Measurements from ENCODE around the gene ATP8B3.

Gene ATP8B3

DNA sequence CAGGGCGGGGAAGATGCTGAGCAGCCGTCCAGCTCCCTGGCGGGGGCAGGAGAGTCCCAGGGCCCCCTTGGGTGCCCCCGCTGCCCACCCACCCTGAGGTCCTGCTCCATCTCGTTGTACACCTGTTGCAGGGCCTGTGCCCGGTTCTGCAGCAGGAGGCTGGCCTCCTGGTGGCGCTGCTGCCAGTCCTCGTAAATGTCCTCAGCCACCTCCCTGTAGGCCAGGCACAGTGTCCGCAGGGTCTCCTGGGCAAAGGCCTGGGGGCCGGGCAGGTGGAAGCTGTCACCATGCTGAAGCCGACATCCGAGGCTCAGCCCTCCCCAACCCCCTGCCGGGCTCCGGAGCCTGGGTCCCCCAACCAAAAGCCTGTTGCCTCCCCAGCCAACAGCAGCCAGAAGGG, 20.2 kb downstream of the ATP8B3 start:
- no peak for DNase-seq

DNA sequence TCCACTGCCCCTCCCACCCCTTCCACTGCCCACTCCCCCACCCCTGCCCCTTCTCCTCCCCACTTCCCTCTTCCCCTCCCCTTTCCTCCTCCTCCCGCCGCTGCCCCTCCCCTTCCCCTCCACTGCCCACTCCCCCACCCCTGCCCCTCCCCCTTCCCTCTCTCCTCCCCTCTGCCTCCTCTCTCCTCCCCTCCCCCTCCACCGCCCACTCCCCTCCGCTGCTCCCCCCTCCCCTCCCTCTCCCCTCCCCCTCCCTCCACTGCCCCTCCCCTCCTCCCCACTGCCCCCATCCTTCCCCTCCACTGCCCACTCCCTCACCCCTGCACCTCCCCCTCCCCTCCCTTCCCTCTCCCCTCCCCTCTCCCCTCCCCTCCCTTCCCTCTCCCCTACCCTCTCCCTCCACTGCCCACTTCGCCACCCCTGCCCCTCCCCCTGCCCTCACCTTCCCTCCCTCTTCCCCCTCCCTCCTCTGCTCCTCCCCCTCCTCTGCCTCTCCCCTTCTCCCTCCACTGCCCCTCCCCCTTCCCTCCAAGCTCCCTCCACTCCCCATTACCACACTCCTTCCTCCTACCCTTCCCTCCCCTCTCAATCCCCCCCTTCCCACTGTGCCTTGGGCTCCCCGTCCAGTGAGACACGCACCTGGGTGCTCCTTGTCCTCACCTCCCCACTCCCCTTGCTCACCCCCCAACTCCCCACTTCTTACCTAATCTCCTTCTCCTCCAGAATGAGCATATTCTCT, 21.9 kb downstream of the ATP8B3 start:
- DNase-seq = no peak

DNA sequence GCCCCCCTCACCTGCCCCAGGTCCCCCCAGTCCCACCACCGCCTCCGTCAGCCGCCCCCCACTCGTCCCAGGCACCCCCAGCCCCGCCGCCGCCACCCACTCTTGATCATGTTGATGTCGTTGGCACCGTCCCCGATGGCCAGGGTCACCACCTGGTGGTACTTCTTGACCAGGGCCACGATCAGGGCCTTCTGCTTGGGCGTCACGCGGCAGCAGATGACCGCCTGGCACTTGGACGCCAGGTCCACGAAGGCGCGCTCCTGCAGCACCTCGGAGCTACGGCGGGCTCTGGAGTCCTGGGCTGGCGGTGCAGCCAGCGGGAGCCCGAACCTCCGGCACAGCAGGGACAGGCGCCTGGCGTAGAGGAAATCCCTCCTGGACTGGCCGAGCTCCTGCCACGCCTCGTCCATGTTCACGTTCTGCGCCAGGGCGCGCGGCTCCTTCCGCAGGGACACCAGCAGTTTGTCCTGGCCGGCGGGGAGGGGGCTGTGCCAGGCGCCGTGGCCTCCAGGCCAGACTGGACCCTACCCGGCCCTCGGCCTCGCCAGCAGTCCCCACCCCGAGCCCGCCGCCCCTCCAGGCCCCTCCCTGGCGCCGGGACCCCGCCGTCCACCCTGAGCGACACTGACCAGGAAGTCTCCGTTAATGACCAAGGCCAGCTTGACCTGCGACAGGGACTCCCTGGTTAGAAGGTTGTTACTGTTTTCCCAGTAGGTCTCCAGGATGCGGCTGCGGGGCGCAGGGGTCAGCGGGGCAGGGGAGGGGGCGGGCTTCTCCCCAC, 22.6 kb downstream of the ATP8B3 start:
- DNase-seq = no peak

DNA sequence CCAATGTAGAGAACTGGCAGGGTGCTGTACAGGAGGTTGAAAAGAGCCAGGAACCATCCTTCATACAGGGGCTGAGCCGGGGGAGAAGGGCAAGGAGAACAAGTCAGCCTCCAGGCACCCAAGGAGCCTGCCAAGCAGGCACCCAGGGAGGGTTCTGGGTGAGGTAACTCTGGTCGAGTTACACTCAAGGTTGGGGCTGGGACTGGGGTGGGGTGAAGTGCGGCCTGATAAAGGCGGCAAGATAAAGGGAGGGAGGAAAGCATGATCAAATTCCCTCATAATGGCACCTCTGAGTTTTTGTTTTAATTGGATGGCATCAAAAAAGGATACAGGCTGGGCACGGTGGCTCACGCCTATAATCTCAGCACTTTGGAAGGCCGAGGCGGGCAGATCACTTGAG, 25.0 kb downstream of the ATP8B3 start:
- DNase-seq = no peak

DNA sequence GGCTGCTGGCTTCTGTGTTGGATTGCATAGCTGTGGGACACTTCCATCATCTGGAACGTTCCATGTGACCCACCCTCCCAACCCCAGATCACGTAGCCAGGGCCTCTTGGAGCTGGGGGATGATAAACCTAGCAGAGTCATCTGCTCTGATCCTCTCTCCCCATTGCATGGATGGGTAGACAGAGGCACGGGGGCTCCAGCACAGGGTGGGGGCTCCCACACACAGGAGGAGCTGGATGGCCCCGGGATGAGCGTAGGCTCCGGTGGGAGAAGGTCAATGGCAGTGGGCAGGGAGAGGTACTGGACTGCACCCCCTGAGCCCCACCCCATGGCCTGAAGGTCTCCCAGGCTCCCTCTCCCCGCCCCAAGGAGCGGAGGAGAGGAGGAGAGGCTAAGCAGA, 25.4 kb downstream of the ATP8B3 start:
- DNase-seq = no peak

DNA sequence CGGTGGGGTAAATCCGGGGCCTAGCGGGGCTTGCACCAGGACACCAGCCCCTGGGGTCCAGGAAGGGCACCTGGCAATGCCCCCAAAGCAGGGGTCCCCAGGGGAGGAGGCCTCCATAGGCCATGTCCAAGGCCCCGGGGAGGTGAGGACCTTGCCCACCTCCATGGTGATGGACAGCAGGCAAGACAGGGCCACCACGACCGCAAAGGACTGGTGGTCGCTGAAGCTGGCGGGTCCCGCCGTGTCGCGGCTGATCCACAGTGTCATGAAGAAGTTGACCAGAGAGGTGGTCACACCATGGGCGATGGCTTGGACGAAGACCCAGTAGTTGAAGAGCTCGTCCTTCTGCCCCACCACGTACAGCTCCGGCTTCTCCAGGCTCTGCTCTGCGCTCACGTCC, 26.8 kb downstream of the ATP8B3 start:
- DNase-seq = no peak

DNA sequence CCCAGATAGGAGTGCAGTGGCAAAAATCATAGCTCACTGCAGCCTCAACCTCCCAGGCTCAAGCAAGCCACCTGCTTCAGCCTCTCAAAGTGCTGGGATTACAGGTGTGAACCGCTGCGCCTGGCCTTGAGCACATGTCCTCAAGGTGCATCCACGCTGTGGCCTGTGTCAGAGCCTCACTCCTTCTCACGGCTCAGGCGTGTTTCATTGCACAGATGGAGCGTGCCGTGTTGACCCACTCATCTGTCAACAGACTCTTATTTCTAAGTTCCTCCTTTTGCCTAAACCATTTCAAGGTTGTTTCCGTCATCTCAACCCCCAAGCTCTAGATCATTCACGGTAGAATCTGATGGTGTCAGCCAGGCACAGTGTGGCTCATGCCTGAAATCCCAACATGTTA, 28.2 kb downstream of the ATP8B3 start:
- DNase-seq = no peak

DNA sequence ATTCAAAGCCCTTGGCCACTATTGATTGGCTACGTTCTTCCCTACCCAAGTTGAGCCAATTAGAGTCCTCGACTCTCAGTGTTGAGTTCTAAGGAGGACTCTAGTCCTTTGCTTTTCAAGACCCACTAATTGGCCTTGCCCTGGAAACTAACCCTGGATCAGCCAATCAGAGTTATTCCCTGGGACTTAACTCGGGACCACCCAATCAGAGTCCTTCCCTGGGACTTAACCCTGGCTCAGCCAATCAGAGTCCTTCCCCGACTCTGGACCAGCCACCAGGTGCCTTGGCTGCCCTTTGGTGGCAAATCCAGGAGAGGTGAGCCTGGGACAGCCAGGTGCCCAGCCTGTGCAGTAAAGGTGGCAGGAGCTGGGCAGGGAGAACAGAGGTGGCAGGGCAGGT, 28.7 kb downstream of the ATP8B3 start:
- DNase-seq = no peak

DNA sequence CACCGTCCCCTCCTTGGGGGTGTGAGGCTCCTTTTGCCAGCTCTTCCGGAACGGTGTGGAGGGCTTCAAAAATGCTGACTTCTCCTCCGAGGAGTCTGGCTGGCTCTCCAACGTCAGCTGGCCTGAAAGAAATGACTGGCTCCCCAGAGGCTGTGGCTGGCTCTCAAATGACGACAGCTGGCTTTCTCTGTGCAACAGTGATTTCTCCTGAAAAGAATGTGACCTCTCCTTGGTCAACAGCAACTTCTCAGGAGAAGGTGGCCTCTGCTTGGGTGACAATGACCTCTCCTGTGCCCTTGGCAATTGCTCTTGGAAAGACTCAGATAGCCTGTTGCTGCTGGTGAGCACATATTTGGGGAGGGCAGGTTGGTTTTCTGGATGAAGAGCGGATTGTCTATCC, 29.6 kb downstream of the ATP8B3 start:
- DNase-seq = no peak

DNA sequence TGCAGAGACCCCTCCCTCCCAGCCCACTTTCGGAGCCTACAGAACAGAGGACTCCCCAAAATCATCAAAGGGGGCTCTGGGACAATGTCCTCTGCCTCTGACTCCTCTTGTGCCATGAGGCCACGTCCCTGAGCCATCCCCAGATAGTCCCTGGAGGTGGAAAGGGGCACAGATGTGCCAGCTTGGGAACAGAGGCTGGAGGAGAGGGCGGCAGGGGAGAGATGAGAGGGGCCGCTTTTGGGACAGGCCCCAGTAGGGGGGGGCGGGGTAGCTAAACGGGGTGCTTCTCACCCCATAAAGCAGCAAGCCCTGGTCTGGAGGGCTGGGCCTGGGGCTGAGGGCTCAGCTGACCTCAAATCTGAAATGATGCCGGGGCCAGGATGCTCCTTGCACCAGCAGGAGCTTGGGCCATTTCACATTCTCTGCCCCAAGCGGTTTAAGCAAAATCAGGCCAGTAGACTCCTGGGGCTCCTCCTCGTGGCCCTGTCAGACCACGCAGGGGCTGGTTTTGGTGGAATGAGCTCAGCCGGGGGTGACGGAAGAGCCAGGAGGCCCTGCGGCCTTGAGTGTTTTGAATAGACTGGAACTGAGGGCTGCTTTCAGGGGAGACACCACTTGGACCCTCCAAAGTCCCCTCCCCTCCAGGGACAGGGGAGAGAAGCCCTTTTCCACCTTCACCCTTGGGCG, 31.7 kb downstream of the ATP8B3 start:
- no peak for DNase-seq

DNA sequence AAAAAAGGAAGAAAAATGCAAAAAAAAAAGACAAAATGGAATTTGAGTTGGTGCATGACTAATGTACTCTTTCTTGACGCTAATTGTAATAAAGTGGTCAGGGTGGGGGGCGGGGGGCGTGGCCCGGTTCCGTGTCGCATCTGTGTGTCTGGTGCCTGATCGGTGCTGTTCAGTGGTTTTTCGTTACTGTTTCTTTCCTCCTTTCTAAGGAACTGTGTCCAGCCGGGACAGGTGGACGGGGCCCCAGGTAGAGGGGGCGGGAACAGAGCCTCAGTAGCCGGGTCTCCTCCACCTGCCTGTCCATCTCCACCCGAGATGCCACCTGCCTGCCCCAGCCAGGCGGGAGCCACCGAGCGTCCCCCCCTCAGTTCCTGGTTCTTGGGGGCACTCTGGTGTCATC, 32.5 kb downstream of the ATP8B3 start:
- no peak for DNase-seq

DNA sequence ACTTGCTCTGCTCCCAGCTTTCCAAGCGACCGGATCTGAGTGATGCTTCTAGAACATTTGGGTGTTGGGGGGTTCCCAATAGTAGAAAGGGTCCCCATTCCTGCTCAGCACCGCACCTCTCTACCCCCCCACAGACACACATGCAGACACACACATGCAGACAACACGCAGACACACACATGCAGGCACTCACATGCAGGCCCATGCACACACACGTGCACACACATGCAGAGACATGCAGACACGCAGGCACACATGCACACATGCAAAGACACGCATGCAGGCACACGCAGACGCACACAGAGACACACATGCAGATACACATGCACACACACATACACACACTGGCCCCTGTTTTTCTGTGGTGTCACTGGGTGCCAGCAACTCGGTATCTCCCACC, 34.9 kb downstream of the ATP8B3 start:
- no peak for DNase-seq

DNA sequence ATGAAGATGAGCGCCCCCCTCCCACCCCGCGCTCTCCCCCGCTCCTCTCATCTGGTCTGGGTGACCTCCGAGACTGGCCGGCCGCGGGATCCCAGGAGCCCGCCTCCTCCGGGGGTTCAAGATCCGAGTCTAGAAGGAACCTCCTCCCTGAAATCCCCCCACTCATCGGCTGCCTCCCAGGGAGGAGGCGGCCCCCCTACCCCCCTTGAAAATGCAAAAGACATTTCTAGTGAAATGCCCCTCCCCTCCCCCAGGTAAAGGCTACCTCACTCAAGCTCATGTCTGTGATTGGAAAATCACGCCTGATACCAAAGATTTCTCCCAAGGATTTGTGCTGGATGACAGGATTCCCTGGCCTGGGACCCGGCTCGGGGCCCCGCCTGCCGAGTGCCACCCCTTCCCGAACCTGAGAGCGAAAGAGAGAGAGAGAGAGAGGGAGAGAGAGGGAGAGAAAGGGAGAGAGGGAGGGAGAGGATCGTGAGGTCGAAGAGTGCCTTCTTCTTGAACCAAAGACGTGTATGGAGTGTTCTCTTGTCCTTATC, 35.4 kb downstream of the ATP8B3 start:
- DNase-seq = no peak

DNA sequence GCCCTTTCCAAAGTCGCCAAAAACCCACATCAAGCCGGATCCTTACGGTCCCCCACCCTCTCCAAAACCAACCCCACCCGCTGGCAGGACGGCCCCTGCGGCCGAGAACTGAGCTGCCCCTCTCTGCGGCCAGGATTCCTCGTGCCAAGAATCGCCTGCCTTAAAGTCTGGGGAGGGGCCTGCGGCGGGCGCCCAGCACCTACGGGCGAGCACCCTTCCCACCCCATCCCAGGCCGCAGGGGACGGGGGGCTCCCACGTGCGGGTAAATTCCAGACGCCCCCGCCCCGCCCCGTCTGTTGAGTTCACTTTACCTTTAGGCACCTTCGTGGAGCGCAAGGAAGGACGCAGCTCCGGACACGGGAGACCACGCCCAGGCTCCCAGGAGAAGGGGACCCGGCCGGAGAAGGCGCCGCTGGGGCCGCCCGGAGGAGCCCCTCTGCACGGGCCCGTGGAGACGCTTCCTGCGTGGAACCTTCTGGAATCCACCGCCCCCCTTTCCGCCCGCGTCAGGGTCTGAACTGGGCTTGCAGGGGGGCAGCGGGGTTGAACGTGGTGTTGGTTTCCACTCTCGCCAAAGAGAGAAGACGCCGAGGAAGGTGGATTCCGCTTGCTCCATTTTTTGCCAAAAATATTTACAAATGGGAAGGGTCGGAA, 36.0 kb downstream of the ATP8B3 start:
- no peak for DNase-seq

DNA sequence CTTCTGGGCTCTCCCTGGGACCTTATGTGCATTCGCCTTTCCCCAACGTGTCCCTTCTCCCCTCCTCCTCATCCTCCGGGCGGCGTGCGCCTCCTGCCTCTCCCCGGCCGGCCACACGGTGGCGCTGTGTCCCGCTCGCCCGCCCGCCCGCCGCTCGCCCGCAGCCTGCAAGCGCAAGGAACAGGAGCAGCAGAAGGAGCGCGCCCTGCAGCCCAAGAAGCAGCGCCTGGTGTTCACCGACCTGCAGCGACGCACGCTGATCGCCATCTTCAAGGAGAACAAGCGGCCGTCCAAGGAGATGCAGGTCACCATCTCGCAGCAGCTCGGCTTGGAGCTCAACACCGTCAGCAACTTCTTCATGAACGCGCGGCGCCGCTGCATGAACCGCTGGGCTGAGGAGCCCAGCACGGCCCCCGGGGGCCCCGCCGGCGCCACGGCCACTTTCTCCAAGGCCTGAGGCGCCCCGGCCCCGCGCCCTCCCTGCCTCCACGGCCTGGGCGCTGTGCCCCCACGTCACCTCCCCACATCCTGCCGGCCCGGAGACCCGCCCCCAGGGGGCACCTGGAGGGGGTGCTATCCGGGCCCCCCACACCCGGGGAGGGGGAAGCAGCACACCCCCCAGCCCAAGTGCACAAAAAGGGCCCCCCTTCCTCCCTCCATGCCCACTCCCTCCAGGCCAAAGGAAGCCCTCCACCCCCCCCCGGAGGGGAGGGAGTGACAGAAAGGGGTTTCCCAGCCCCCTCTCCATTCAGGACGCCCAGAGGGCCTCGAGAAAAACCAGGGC, 36.9 kb downstream of the ATP8B3 start:
- no peak for DNase-seq

DNA sequence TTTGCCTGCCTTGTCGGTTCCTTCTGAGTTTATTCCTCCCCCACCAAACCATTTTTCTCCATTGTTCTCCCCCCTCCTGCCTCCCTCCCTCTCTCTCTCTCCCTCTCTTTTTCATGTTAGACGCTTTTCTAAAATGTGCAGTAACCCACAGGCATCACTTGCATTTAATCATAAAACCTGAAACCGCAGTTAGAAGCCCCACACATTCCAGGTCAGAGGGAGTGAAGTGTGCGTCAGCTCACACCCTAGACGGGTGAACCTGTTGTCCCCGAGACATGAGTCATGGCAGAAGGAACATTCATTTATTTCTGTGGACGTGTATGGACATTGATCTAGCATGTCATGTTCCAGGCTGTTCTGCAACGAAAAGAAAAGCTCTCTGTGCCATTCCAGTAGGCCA, 38.9 kb downstream of the ATP8B3 start:
- no peak for DNase-seq

DNA sequence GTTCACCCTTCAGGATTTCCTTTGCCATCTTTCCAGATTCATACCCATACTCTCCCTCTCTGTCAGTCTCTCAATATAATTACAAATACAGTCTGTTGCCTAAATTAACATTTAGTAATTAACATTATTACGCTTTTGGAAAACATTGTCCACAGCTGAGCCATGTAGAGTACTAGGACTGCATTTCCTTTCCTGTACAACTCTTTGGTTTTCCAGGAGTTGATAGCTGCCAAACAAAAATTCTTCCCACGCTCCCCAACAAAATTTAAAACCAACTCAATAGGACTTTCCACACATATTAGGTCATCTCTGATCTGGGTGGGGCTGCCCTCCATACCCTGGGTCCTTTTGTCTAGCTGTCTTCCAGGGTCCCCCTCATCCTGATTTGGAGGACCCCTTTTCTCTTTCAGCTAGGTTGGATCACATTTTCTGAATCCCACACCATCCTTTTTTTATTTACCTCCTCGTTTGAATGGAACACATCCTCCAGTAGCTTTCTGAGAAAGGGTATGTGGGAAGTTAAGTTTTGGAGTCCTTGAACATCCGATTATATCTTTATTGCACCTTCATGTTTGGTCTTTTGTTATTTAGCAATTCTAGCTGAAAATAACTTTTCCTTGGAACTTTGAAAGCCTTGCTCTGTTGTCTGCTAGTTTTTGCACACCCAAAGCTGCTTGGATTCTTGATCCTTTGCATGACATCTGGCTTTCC, 41.1 kb downstream of the ATP8B3 start:
- no peak for DNase-seq

DNA sequence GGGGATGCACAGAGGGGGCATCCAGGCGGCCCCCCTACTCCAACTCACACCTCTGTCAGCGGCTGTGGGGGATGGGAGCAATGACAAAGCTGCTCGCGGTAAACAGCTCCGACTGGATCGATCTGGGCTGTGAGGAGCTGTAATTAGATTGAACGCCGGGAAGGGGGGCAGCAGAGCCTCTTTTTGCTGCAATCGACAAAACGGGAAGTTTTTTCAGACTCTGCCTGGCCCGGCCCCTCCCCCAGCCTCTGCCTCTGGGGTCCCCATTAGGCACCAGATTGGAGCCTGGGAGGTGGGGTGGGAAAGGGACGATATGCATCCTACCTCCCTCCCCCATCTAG, 42.5 kb downstream of the ATP8B3 start:
- no peak for DNase-seq

DNA sequence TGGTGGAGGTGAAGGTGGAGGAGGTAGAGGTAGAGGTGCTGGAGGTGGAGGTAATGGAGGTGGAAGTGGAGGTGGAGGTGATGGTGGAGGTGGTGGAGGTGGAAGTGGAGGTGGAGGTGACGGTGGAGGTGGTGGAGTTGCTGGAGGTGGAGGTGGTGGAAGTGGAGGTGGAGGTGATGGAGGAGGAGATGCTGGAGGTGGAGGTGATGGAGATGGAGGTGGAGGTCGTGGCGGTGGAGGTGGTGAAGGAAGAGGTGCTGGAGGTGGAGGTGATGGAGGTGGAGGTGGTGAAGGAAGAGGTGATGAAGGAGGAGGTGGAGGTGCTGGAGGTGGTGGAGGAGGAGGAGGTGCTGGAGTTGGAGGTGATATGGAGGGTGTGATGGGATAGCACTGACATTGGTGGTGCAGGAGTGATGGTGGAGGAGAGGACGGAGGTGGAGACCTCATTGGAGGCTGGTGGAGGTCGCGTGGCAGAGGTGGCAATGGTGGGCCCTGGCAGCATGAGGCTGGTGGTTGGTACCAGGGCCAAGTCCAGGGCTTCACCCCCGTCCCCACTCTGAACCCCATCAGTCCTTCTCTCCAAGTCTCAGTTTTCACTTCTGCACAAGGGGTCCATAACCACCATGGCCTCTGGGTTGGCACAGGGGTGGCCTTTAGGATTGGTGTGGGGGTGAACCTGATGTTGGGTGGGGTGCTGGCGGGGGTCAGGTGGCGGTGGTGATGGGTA, 43.0 kb downstream of the ATP8B3 start:
- no peak for DNase-seq

DNA sequence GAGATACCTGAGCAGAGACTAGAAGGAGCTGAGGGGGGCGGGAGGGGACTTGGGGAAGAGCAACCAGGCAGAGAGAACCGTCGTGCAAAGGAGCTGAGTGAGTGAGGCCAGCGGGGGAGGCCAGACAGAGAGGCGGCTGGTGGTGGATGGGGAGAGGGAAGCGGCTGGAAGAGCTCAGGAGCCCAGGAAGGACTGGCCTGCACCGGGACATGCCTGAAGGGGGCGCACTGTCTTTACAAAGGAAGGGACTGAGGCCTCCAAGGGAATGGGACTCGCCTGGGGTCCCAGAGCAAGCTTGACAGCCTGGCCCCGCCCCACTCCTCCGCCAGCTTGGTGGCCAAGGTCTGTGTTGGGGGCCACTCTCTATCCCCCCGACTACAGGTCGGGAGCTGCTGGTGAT, 43.8 kb downstream of the ATP8B3 start:
- no peak for DNase-seq

DNA sequence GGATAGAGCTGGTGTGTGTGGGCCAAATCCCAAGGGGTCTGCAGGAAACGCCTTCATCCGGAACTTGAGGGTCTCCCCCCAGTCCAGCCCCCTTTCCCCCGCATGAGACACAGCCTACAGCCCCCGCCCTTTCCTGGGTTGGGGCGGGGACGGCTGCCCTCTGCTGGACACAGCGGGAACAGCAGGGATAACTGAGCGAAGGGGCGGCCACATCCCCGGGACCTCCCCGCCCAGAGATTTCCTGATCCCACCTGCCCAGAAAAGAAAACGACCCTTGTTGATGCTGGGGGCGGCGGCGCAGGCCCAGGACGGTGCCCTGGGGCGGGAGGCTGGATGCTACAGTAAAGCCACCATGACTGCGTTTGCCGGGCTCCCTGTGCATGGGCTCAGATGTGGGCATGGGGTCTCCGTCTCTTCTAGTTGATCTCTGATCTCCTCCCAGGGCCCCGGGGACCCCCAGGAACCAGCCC, 44.6 kb downstream of the ATP8B3 start:
- no peak for DNase-seq

Data from NCI-H1092 treated with DMSO at 0.1 percent for 48 hours (cell line).